ENCODE measurements around the gene PWWP2B.

DNA sequence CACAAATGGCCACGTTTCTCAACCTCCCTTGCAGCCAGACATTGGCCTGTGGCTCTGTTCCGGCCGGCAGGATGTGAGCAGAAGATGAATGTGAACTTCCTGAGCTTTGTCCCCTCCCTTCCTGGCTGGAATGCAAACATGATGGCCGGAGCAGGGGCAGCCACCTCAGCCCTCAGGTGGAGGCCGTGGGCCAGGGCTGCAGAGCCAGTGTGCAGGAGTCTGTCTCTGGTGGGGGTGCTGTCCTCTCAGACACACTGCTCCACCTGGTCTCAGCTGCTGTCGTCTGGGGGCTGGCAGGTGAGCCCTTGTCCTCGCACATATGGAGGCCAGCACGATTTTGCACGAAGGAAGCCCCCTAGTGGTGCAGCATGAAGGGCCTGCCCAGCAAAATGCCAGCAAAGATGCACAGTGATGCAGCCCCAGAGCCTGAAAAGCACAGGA, 25.3 kb upstream of the PWWP2B start:
- TF ChIP-seq NANOG (IDR thresholded peaks at IDR 0.05; ENCODE audit: borderline replicate concordance) (no peak), CREB1 (CRISPR knock-in tag; IDR thresholded peaks at IDR 0.05; ENCODE audit: low read depth) (no peak), EZH2 (IDR thresholded peaks at IDR 0.05; ENCODE audit: low read depth, unreplicated experiment) (no peak), POLR2AphosphoS5 (IDR thresholded peaks at IDR 0.05; ENCODE audit: low read depth) (no peak), EZH2phosphoT487 (IDR thresholded peaks at IDR 0.05; ENCODE audit: unreplicated experiment) (no peak), ZNF331 (CRISPR knock-in tag; IDR thresholded peaks at IDR 0.05; ENCODE audit: low read depth) (no peak), JUNB (IDR thresholded peaks at IDR 0.05; ENCODE audit: unreplicated experiment) (no peak), STAT1 (IDR thresholded peaks at IDR 0.05; ENCODE audit: unreplicated experiment) (no peak), ZNF114 (CRISPR knock-in tag; IDR thresholded peaks at IDR 0.05) (no peak)
- TF ChIP-seq, protein P1, sequence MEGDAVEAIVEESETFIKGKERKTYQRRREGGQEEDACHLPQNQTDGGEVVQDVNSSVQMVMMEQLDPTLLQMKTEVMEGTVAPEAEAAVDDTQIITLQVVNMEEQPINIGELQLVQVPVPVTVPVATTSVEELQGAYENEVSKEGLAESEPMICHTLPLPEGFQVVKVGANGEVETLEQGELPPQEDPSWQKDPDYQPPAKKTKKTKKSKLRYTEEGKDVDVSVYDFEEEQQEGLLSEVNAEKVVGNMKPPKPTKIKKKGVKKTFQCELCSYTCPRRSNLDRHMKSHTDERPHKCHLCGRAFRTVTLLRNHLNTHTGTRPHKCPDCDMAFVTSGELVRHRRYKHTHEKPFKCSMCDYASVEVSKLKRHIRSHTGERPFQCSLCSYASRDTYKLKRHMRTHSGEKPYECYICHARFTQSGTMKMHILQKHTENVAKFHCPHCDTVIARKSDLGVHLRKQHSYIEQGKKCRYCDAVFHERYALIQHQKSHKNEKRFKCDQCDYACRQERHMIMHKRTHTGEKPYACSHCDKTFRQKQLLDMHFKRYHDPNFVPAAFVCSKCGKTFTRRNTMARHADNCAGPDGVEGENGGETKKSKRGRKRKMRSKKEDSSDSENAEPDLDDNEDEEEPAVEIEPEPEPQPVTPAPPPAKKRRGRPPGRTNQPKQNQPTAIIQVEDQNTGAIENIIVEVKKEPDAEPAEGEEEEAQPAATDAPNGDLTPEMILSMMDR (conservative IDR thresholded peaks at IDR 0.05; ENCODE audit: low read depth in 2 of 2): peak; percentile 53 to 61
- TF ChIP-seq, protein P2, sequence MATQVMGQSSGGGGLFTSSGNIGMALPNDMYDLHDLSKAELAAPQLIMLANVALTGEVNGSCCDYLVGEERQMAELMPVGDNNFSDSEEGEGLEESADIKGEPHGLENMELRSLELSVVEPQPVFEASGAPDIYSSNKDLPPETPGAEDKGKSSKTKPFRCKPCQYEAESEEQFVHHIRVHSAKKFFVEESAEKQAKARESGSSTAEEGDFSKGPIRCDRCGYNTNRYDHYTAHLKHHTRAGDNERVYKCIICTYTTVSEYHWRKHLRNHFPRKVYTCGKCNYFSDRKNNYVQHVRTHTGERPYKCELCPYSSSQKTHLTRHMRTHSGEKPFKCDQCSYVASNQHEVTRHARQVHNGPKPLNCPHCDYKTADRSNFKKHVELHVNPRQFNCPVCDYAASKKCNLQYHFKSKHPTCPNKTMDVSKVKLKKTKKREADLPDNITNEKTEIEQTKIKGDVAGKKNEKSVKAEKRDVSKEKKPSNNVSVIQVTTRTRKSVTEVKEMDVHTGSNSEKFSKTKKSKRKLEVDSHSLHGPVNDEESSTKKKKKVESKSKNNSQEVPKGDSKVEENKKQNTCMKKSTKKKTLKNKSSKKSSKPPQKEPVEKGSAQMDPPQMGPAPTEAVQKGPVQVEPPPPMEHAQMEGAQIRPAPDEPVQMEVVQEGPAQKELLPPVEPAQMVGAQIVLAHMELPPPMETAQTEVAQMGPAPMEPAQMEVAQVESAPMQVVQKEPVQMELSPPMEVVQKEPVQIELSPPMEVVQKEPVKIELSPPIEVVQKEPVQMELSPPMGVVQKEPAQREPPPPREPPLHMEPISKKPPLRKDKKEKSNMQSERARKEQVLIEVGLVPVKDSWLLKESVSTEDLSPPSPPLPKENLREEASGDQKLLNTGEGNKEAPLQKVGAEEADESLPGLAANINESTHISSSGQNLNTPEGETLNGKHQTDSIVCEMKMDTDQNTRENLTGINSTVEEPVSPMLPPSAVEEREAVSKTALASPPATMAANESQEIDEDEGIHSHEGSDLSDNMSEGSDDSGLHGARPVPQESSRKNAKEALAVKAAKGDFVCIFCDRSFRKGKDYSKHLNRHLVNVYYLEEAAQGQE (IDR thresholded peaks at IDR 0.05; ENCODE audit: unreplicated experiment): no peak
- TF ChIP-seq, protein P3, sequence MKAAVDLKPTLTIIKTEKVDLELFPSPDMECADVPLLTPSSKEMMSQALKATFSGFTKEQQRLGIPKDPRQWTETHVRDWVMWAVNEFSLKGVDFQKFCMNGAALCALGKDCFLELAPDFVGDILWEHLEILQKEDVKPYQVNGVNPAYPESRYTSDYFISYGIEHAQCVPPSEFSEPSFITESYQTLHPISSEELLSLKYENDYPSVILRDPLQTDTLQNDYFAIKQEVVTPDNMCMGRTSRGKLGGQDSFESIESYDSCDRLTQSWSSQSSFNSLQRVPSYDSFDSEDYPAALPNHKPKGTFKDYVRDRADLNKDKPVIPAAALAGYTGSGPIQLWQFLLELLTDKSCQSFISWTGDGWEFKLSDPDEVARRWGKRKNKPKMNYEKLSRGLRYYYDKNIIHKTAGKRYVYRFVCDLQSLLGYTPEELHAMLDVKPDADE (IDR thresholded peaks at IDR 0.05): no peak
- TF ChIP-seq, protein P4, sequence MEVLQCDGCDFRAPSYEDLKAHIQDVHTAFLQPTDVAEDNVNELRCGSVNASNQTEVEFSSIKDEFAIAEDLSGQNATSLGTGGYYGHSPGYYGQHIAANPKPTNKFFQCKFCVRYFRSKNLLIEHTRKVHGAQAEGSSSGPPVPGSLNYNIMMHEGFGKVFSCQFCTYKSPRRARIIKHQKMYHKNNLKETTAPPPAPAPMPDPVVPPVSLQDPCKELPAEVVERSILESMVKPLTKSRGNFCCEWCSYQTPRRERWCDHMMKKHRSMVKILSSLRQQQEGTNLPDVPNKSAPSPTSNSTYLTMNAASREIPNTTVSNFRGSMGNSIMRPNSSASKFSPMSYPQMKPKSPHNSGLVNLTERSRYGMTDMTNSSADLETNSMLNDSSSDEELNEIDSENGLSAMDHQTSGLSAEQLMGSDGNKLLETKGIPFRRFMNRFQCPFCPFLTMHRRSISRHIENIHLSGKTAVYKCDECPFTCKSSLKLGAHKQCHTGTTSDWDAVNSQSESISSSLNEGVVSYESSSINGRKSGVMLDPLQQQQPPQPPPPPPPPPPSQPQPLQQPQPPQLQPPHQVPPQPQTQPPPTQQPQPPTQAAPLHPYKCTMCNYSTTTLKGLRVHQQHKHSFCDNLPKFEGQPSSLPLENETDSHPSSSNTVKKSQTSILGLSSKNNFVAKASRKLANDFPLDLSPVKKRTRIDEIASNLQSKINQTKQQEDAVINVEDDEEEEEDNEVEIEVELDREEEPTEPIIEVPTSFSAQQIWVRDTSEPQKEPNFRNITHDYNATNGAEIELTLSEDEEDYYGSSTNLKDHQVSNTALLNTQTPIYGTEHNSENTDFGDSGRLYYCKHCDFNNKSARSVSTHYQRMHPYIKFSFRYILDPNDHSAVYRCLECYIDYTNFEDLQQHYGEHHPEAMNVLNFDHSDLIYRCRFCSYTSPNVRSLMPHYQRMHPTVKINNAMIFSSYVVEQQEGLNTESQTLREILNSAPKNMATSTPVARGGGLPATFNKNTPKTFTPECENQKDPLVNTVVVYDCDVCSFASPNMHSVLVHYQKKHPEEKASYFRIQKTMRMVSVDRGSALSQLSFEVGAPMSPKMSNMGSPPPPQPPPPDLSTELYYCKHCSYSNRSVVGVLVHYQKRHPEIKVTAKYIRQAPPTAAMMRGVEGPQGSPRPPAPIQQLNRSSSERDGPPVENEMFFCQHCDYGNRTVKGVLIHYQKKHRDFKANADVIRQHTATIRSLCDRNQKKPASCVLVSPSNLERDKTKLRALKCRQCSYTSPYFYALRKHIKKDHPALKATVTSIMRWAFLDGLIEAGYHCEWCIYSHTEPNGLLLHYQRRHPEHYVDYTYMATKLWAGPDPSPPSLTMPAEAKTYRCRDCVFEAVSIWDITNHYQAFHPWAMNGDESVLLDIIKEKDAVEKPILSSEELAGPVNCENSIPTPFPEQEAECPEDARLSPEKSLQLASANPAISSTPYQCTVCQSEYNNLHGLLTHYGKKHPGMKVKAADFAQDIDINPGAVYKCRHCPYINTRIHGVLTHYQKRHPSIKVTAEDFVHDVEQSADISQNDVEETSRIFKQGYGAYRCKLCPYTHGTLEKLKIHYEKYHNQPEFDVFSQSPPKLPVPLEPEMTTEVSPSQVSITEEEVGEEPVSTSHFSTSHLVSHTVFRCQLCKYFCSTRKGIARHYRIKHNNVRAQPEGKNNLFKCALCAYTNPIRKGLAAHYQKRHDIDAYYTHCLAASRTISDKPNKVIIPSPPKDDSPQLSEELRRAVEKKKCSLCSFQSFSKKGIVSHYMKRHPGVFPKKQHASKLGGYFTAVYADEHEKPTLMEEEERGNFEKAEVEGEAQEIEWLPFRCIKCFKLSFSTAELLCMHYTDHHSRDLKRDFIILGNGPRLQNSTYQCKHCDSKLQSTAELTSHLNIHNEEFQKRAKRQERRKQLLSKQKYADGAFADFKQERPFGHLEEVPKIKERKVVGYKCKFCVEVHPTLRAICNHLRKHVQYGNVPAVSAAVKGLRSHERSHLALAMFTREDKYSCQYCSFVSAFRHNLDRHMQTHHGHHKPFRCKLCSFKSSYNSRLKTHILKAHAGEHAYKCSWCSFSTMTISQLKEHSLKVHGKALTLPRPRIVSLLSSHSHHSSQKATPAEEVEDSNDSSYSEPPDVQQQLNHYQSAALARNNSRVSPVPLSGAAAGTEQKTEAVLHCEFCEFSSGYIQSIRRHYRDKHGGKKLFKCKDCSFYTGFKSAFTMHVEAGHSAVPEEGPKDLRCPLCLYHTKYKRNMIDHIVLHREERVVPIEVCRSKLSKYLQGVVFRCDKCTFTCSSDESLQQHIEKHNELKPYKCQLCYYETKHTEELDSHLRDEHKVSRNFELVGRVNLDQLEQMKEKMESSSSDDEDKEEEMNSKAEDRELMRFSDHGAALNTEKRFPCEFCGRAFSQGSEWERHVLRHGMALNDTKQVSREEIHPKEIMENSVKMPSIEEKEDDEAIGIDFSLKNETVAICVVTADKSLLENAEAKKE (CRISPR knock-in tag; IDR thresholded peaks at IDR 0.05): no peak
